NCI-H226 (cell line): Measurements from ENCODE around the gene TMEM151B.

Source experiments
- DNase-seq: peaks from one replicate; pipeline ENCODE4 v3.0.0-alpha.2; 2015

Gene TMEM151B

DNA sequence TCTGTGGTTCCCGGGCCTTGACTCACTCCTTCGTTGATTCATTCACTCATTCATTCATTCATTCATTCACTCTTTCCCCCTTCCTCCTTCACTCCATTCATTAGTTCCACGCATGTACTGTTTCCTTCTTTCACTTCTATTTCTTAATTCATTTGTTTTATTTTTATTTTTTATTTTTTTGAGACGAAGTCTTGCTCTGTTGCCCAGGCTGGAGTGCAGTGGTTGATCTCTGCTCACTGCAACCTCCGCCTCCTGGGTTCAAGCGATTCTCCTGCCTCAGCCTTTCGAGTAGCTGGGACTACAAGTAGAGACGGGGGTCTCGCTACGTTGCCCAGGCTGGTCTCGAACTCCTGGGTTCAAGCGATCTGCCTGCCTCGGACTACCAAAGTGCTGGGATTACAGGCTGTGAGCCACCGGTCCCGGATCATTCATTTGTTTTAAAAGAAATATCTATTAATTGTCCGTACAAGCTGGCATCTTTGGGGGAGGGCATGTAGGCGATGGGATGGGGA, 4.5 kb upstream of the TMEM151B start:
- no peak for DNase-seq

DNA sequence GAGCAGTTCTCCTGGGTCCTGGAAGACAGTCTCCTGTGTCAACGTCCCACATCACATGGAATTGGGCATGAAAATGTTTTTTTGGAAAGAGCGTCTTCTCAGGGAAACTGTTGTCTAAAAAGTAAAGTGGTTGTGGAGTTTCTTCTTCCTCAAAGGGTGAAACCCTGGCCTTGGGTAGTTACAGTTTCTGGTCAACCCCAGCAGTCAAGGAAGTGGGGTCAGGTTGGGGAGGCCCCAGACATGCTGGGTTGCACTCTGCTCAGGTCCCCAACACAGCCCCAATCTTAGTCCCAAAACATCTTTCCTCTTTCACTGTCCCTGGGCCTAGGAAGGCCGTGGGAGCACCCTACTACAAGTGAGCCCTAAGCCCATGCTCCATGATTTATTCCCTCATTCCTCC, 3.9 kb upstream of the TMEM151B start:
- no peak for DNase-seq

DNA sequence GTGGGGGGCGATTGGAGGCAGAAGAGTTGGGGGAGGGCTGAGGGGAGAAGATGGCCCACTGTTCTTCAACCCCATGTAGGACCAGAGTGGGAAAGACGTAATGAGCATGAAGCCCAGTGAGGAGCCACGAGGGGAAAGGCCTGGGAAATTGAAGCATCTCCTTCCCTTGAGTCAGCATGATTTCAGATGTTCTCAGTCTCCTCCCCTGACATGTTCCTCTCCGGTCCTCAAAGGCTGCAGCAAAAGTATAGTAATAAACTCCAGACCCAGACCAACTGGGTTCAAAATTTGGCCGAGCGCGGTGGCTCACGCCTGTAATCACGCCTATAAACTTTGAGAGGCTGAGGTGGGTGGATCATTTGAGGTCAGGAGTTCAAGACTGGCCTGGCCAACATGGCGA, 3.0 kb upstream of the TMEM151B start:
- DNase-seq, result no peak

- no peak for DNase-seq
Measured at GRCh38 chr6:44268095-44268628, 2.1 kb upstream of the TMEM151B start.

GRCh38 chr6:44269178-44269920, 901 bp upstream of the TMEM151B start:
- DNase-seq, result no peak

DNA sequence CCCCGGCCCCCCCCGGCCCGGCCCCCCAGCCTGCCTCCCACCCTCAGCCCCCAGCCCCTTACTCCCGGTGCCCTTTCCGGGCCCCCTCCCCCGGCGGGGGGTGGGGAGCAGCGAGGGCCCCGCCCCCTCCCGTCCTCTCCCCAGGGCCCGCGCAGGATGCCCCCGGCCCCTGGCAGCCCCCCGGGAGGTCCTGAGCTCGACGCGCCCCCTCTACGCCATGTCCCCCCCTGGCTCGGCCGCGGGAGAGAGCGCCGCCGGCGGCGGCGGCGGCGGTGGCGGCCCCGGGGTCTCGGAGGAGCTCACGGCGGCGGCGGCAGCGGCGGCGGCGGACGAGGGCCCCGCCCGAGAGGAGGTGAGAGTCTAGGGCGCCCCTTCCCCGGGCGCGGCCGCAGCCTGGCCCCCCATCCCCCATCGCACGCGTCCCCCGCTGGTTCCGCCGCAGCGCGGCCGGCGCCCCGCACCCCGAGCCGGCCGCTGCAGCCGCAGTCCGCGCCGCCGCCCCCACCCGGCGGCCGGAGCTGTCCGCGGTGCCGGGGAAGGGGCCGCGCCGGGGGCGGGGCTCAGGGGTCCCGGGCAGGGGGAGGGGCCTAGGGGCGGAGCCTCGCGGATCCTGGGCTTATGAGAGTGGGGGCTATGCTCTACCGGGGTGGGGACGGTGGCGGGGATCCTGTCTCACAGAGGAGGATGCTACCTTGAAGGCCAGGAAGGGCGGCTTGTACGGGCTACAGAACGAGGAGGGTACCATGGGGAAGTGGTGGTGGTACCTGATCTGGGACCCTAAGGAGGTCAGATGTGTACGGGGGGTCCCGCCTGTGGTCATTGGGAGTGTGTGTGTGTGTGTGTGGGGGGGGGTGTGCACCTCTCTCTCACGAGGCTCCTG, 516 bp downstream of the TMEM151B start:
- no peak for DNase-seq

DNA sequence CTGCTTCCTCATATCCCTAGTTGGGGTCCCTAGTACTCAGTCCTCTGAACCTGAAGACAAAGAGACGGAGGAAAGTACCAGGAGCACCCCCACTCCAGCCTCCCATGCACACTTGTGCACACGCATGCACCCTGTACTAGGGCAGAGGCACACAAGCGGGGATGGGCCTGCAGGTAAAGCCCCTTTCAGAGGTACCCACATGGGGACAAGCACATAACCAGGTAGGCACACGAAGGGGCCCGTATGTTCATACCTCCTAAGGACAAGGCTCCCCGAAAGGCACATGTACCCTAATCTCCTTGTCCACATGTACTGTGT, 1.1 kb downstream of the TMEM151B start:
- DNase-seq, result no peak

DNA sequence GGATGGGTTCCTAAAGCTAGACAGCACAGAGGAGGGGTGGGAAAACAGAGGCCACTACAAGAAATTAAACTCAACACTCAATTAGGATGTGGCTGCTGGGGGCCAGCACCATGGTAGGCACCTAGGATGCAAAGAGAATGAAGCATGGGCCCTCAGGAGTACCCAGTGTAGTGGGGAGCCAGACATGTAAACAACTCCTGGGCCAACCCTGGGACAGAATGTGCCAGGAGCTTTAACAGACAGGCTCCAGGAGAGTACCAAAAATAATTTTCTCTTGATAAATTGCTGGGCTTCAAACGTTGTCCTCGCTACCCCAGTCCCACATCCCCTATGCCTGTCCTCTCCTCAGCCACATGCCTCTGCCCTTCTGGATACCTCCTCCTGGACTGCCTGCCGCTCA, 1.7 kb downstream of the TMEM151B start:
- no peak for DNase-seq

DNA sequence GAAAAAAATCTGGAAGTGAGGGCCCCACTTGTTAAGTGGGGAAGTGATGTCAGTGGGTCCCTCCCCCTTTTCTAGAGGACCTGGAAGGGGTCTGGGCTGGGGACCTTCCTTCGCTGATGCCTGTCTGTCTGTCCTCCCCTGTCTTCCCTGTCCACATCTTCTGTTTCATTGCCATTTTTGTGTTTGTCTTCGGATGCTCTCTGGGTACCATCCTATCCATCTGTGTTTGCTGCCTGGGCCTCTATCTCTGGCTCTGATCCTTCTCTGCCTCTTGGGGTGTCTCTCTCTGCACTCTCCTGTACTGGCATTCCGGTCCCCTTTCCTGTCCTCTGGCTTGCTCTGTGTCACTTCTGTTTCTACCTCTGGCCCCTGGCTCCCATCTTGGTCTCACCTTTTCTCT, 2.3 kb downstream of the TMEM151B start:
- no peak for DNase-seq

DNA sequence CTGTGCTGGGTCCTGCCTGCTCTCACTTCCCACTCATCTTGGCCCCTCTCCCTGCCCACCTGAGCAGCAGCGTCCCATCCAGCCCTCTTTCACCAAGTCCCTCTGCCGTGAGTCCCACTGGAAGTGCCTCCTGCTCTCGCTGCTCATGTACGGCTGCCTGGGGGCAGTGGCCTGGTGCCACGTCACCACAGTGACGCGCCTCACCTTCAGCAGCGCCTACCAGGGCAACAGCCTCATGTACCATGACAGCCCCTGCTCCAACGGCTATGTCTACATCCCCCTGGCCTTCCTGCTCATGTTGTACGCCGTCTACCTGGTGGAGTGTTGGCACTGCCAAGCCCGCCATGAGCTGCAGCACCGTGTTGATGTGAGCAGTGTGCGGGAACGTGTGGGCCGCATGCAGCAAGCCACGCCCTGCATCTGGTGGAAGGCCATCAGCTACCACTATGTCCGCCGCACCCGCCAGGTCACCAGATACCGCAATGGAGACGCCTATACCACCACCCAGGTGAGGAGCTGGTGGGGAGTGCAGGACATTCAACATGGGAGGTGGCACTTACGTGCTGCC, 2.8 kb downstream of the TMEM151B start:
- DNase-seq, result no peak

- no peak for DNase-seq
Measured at GRCh38 chr6:44273617-44274016, 3.4 kb downstream of the TMEM151B start.

DNA sequence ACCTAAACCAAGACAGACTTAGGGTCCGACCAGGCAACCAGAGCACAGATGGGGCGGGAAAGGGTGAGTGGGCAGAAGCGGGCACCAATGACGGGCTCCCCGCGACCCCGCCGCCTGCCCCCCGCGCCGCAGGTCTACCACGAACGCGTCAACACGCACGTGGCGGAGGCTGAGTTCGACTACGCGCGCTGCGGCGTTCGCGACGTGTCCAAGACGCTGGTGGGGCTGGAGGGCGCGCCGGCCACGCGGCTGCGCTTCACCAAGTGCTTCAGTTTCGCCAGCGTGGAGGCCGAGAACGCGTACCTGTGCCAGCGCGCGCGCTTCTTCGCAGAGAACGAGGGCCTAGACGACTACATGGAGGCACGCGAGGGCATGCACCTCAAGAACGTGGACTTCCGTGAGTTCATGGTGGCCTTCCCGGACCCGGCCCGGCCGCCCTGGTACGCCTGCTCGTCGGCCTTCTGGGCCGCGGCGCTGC, 5.1 kb downstream of the TMEM151B start:
- no peak for DNase-seq

DNA sequence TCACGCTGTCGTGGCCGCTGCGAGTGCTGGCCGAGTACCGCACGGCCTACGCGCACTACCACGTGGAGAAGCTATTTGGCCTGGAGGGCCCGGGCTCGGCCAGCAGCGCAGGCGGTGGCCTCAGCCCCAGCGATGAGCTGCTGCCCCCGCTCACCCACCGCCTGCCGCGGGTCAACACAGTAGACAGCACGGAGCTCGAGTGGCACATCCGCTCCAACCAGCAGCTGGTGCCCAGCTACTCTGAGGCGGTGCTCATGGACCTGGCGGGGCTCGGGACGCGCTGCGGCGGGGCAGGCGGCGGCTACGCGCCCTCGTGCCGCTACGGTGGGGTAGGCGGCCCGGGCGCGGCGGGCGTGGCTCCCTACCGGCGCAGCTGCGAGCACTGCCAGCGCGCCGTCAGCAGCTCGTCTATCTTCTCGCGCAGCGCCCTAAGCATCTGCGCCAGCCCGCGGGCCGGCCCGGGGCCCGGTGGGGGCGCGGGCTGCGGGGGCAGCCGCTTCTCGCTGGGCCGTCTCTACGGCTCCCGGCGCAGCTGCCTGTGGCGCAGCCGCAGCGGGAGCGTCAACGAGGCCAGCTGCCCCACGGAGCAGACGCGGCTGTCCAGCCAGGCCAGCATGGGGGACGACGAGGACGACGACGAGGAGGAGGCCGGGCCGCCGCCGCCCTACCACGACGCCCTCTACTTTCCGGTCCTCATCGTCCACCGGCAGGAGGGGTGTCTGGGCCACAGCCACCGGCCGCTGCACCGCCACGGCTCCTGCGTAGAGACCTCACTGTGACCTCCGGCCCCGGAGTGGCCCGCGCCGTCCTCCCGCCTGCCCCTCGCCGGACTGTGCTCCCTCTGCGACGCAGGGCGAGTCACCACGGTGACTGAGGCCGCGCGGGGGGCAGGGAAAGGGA, 5.7 kb downstream of the TMEM151B start:
- no peak for DNase-seq

DNA sequence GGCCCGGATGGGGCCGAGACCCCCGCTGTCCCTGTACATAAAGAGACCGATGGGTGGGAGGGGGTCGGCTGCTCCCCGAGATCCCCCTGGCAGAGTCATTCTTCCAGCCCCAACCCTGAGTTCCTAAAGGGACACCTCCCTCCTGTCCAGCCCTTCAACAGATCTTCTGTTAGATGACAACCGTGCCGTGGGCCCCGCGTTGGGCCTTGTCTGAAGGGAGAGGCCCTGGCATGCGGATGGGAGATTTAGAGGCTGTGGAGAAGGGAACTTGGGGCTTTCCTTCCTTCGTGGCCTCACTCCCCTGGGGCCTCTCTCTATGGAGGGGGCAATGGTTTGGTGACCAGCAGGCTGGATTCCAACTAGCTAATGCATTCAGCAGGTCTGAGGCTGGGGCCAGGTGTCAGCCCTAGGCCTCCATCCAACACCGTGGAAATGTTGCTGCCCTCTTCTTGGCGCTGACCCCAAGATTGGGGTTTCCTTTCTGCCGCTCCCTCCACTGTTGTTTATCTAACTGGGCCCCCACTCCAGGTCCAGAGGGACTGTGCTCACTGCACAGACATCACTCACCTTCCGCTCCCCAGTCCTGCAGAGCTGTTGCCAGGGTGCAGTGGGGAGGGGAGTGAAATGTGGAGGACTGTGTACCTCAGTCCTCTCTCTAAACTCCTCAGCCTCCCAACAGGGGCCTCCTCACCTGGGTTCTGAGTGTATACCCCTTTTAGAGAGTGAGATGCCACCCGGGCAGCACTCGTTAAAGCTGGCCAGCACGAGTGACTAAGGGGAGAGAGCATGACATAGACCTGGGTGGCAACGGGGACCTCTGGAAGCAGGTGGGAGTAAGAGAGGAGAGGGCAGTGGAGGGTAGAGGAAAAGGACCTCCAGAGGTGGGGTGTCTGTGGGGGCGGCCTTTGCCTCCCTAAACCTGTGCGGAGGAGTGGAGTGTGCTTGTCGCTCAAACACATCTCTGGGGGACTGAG, 6.7 kb downstream of the TMEM151B start:
- no peak for DNase-seq

DNA sequence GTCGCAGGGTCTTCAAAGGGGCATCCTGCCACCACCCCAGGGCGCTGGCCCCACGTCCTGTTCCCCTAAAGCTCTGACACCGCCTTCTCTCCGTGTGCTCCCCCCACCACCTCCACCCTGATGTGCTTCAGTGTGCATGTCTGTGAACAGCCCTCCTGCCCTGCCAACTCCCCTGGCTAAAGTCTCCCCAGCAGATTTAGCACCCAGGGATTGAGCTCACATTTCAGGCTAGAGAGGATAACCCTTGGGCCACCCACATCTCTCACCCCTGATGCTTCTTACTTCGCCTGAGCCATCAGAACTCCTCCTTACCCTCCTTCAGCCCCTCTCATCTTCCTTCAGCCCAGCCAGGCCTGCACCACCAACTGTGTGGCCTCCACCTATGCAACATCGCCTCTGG, 7.5 kb downstream of the TMEM151B start:
- no peak for DNase-seq

- no peak for DNase-seq
Measured at GRCh38 chr6:44278315-44278714, 8.1 kb downstream of the TMEM151B start.

DNA sequence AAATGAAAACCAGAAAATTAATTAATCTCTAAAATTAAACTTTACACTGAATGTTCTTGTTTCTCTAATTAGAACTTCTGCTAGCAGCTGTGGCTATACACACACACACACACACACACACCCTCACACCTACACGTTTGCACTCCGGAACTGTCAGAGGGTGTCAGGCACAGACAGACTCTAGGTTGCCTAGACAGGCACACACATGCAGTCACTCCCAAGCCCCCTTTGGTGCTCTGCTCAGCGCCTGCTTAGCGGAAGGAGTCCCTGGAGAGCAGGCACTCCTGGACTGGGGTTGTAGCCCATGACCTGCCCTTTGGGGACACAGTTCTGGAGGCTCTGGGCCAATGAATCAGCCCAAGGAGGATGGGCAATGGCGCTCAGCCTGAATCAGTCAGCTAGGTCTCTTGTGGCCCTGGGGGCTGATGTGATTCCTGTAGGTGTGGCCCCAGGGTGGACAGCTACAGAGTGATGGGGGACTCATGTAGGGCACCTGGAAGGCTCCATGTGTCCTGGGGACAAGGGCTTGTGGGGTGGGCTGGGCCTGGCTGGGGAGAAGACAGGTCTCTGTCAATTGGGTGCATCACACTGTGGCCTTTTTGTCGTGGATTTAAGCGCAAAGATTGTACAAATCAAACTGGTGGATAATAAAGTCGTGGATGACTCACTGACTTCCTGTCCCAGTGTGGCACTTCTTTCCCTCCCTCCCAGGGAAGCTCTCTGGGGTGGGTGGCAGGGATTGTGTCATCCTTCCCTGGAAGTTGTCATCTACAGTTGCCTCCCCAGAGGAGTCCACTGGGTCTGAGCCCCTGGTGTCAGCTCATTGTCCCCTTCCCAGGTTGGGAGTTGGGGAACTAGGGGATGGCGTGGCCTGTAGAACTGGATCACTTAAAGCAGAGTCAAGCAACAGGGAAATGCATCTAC, 8.8 kb downstream of the TMEM151B start:
- no peak for DNase-seq

- DNase-seq, result no peak
Measured at GRCh38 chr6:44284121-44284520, 13.9 kb downstream of the TMEM151B start.

DNA sequence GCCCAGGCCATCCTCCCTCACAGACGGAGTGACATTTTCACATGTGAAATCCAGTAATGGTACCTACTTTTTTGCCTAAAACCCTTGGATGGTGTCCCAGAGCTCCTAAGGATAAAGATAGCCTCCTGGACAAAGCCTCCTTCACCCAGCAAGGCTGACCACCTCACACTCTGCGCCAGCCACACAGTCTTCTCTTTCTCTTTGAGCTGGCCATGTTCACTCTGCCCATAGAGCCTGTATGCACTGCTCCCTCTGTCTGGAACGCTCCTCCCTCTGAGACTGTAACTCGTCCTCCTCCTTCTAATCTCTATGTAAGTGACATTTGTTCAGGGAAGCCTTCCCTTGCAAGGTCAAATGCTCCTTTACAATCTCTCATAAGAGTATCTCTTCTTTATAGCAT, 14.6 kb downstream of the TMEM151B start:
- no peak for DNase-seq
